ENCODE data around the gene TNS3. TPM values are rescaled to one million over a fixed set of nuclear protein-coding genes. Genes with fewer than 3 reads are reported as not detected.

The TNS3 gene
- total RNA-seq, 1 donor from 2014 or later: 426 TPM

GRCh38 chr7:47500103-47500563 is 81.8 kb downstream of the TNS3 start:
- Mint-ChIP-seq H3K27ac (ENCODE audit: unreplicated experiment) (peak overlapping the region; percentile 97), H3K4me1 (ENCODE audit: low read depth) (peaks cover 98% of the 10 kb centered on the region), H3K9me3 (ENCODE audit: low read depth) (no peaks in the 10 kb centered on the region), H3K4me3 (ENCODE audit: unreplicated experiment) (peak overlapping the region; percentile 37), H3K27me3 (ENCODE audit: low read depth) (no peaks in the 10 kb centered on the region), H3K36me3 (ENCODE audit: low read depth) (peaks cover 21% of the 10 kb centered on the region)
- TF ChIP-seq CTCF (IDR thresholded peaks at IDR 0.05): no peak
- DNase-seq (ENCODE audit: low spot score): peak; percentile 74

- Mint-ChIP-seq H3K4me1 (ENCODE audit: low read depth) (peaks cover 97% of the 10 kb centered on the region), H3K36me3 (ENCODE audit: low read depth) (peaks cover 18% of the 10 kb centered on the region), H3K4me3 (ENCODE audit: unreplicated experiment) (no peak overlapping the region), H3K27me3 (ENCODE audit: low read depth) (no peaks in the 10 kb centered on the region), H3K9me3 (ENCODE audit: low read depth) (no peaks in the 10 kb centered on the region), H3K27ac (ENCODE audit: unreplicated experiment) (peak overlapping the region; percentile 97)
- TF ChIP-seq CTCF (IDR thresholded peaks at IDR 0.05): no peak
- no peak for DNase-seq (ENCODE audit: low spot score)
Observed at GRCh38 chr7:47498229-47499056, 83.5 kb downstream of the TNS3 start.

- no peak for DNase-seq (ENCODE audit: low spot score)
- peaks cover 97% of the 10 kb centered on the region for H3K4me1 Mint-ChIP-seq (ENCODE audit: low read depth)
- H3K4me3 Mint-ChIP-seq (ENCODE audit: unreplicated experiment): no peak overlapping the region
- H3K27ac Mint-ChIP-seq (ENCODE audit: unreplicated experiment): peak overlapping the region; percentile 91
- H3K27me3 Mint-ChIP-seq (ENCODE audit: low read depth): no peaks in the 10 kb centered on the region
- no peaks in the 10 kb centered on the region for H3K9me3 Mint-ChIP-seq (ENCODE audit: low read depth)
- H3K36me3 Mint-ChIP-seq (ENCODE audit: low read depth): peaks cover 18% of the 10 kb centered on the region
- no peak for TF ChIP-seq CTCF (IDR thresholded peaks at IDR 0.05)
Observed at GRCh38 chr7:47497367-47498096, 84.4 kb downstream of the TNS3 start.

GRCh38 chr7:47496666-47497065 is 85.2 kb downstream of the TNS3 start:
- H3K27ac Mint-ChIP-seq (ENCODE audit: unreplicated experiment): peak overlapping the region; percentile 96

More at GRCh38 chr7:47496666-47497065, 85.2 kb downstream of the TNS3 start:
- H3K36me3 Mint-ChIP-seq (ENCODE audit: low read depth): peaks cover 20% of the 10 kb centered on the region
- TF ChIP-seq CTCF (IDR thresholded peaks at IDR 0.05): no peak
- H3K9me3 Mint-ChIP-seq (ENCODE audit: low read depth): no peaks in the 10 kb centered on the region
- no peak overlapping the region for H3K4me3 Mint-ChIP-seq (ENCODE audit: unreplicated experiment)
- H3K27me3 Mint-ChIP-seq (ENCODE audit: low read depth): no peaks in the 10 kb centered on the region
- H3K4me1 Mint-ChIP-seq (ENCODE audit: low read depth): peaks cover 97% of the 10 kb centered on the region
- no peak for DNase-seq (ENCODE audit: low spot score)

Measured in chondrocyte (in vitro differentiated cells).